NCI-H2029 (cell line): ENCODE results near the gene RPS21.

Experiments used
- DNase-seq: peaks from one replicate; lab custom pipeline; 2025; lab: John Stamatoyannopoulos, UW

RPS21 gene

GRCh38 chr20:62396367-62397239 lies 9.7 kb downstream of the RPS21 start:
- DNase-seq, result no peak

GRCh38 chr20:62398120-62398821 lies 11.4 kb downstream of the RPS21 start:
- DNase-seq, result no peak

- no peak for DNase-seq
These were observed 13.1 kb downstream of the RPS21 start for GRCh38 chr20:62400021-62400420.

GRCh38 chr20:62400541-62400940 lies 13.6 kb downstream of the RPS21 start:
- no peak for DNase-seq

- no peak for DNase-seq
These were observed 14.5 kb downstream of the RPS21 start for GRCh38 chr20:62401331-62401779.

GRCh38 chr20:62402456-62403150 lies 15.7 kb downstream of the RPS21 start:
- DNase-seq, result no peak

- no peak for DNase-seq
These were observed 16.4 kb downstream of the RPS21 start for GRCh38 chr20:62403331-62403730.

GRCh38 chr20:62404112-62404665 lies 17.3 kb downstream of the RPS21 start:
- no peak for DNase-seq

GRCh38 chr20:62404761-62405107 lies 17.8 kb downstream of the RPS21 start:
- no peak for DNase-seq

- no peak for DNase-seq
These were observed 18.4 kb downstream of the RPS21 start for GRCh38 chr20:62405108-62405980.

GRCh38 chr20:62405981-62406513 lies 19.1 kb downstream of the RPS21 start:
- no peak for DNase-seq

GRCh38 chr20:62406635-62407176 lies 19.8 kb downstream of the RPS21 start:
- DNase-seq, result no peak

- DNase-seq, result peak; percentile 89
These were observed 20.5 kb downstream of the RPS21 start, which contains the start of gene CABLES2 for GRCh38 chr20:62407221-62407992. Gene CABLES2, minus strand, starts transcription at chr20:62407285. Its CDS starts 9 bp downstream, at chr20:62407276.

- DNase-seq, result no peak
These were observed 21.2 kb downstream of the RPS21 start for GRCh38 chr20:62408055-62408454.

- DNase-seq, result no peak
These were observed 21.7 kb downstream of the RPS21 start for GRCh38 chr20:62408640-62409039.

- no peak for DNase-seq
These were observed 22.4 kb downstream of the RPS21 start for GRCh38 chr20:62409086-62409853.

GRCh38 chr20:62409931-62410745 lies 23.2 kb downstream of the RPS21 start:
- DNase-seq, result peak; percentile 89
